ENCODE results near the gene CAMK1D.
"Not testable (repeated sequence)": the region's sequence is repeated elsewhere in the genome, so short reads cannot be mapped to it uniquely, and the experiment has no call there.

CAMK1D gene

DNA sequence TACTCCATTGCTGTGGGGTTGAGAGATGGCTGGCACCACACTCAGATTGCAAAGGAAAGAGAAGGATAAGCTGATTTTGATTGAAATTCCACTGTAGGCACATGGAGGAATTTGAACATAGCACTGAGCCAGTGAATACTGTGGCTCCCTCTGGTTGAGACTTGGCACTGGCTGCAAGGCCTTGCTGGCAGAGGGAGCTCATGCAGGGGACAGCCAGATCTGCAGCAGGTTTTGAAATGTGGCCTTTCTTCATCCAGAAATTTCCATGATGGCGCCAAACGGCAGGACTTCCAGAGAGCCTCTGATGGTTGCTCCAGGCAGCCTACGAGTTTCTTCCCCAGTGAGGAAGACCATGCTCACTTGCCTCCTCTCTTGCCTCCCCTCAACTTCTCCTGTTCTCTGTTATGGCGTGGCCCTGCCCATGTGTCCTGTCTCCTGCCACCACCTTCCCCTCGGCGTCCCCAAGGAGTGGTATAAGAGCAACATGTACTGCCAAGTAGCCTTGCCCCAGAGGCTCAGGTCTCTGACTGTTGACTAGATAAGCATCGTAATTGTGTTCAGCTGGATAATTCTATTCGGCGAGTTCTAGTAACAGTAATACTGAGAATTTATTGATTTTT, 386.6 kb downstream of the CAMK1D start:
- DNase-seq, result no peak

DNA sequence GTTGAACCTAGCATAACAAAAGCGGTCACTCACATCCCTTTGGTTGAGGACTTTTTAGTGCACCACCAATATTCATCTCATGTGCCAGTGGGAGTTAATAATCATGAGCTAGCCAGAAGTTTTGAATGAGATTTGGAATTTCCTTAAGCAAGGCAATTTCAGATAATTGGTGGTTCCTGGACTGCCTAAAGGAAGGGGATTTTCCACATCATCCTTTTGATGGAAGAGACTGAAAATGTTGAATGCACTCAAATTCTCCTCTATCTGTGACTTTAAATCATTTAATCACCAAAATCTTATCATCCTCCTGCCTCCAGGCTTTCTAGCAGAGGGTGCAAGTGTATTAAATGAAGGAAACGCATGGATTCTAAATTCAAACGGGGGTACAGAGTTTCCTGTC, 391.5 kb downstream of the CAMK1D start:
- DNase-seq, result no peak

DNA sequence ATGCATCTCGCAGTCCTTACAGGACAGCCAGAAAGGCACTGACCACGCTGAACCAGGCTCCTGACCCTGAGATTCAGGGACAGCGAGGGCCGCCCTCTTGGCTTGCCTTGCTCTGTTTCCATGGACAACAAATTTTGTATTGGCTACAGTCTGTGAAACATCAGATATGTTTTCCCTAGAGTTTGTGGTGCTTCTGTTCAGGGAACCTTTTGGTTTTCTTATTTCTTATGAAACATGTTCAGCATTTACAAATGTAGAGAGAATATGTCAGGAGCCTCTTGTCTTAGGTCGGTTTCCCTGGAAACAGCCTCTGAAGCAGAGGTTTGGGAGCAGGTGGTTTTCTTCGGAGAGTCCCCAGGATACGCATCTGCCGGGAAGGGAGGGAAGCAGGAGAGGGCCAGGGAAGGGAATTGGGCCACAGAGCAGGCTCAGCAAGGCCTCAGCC, 392.0 kb downstream of the CAMK1D start:
- DNase-seq, result no peak

DNA sequence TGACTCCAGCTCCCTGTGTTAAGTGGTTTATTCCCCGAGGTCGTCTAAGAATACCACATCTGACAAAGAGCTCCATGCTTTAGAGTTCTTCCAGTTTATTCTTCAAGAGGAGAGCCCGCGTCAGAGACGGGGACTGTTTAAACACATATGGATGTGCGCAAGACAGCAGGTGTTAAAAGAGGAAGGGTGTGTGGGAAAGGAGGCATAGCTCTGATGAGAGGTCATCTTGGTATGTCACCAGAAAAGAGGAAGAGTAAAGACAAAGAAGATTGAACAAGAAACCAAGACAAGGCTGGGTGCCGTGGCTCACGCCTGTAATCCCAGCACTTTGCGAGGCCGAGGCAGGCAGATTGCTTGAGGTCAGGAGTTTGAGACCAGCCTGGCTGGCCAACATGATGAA, 393.4 kb downstream of the CAMK1D start:
- no peak for DNase-seq

DNA sequence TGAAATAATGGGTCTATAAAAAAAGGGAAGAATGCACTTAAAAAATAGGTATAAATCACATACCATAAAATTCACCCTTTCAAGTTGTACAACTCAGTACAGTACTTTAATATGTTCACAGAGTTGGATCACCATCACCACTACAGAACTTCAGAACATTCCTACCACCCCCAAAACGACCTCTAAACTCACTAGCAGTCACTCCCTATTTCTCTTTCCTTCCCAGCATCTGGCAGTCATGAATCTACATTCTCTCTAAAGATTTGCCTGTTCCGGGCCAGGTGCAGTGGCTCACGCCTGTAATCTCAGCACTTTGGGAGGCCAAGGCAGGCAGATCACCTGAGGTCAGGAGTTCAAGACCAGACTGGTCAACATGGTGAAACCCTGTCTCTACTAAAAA, 394.1 kb downstream of the CAMK1D start:
- DNase-seq, result not testable (repeated sequence)

DNA sequence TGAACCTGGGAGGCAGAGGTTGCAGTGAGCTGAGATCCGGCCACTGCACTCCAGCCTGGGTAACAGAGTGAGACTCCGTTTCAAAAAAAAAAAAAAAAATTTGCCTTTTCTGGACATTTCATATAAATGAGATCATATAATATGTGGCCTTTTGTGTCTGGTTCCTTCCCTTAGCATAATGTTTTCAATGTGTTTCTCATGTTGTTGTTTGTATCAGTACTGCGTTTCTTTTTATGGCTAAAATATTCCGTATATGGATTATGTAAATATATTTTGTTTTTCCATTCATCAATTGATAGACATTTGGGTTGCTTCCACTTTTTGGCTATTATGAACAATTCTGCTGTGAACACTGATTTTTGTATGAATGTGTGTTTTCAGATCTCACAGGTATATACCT, 394.6 kb downstream of the CAMK1D start:
- DNase-seq, result no peak

DNA sequence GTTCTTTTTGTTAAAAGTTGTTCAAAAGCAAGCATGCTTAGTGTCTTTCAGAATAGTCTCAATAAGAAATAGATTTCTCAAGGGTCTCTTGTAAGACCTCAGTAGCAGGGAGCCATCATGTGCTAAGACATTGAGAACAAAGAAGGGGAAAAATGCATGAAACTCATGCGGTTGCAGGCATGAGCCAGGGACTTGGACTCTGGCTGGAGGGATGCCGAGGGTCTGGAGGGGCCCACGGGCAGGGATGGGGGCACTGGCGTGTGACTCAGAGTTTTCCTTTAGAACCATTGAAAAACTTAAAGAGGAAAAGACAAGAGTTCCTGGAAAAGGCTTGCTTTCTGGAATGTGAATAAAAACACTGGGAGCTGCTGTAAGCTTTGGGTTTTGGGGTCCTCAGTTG, 398.8 kb downstream of the CAMK1D start:
- DNase-seq, result no peak

DNA sequence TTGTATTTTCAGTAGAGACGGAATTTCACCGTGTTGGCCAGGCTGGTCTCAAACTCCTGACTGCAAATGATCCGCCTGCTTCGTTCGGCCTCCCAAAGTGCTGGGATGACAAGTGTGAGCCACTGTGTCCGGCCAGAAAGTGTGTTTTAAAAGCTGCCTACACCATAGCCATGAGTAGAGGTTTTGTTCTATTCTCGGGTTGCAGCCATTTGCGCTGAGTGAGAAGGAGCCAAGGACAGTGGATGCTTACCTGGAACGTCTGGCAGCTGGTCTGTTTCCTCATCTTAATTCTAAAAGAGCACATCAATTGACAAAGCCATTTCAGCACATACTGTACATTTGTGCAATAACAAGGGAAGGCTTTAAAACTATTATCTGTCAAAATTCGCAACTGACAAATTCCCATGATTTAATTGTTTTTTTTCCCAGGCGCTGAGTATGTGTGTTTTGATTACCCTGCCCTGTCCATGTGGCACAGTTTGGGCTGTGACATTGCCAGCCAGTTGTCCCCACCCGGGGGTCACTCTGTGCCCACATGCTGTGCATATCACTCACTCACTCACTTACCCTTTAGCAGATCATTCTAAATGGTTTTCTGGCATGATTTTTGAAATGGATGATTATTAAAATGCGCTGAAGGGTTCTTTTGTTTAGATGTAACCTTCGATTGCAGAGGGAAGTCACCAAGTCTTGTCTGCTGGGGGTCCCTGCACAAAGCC, 400.6 kb downstream of the CAMK1D start:
- DNase-seq, result no peak

DNA sequence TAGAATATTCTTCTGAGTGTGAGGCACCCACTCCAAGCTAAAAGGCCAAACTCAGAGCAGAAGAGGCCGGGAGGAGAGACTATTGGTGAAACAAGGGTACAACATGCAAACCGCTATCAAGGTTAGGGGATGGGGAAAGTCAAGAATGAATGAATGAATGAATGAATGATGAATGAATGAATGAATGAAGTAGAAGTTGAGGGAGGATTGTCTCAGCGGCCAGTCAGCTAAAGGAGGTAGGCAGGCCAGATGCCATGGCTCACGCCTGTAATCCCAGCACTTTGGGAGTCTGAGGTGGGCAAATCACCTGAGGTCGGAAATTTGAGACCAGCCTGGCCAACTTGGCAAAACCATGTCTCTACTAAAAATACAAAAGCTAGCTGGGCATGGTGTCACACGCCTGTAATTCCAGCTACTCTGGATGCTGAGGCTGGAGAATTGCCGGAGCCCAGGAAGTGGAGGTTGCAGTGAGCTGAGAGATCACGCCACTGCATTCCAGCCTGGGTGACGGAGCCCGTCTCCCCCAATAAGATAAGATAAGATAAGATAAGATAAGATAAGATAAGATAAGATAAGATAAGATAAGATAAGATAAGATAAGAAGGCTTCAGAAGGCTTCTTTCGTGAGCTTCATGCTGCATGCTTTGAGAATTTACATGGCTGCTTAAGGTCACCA, 401.3 kb downstream of the CAMK1D start:
- no peak for DNase-seq

DNA sequence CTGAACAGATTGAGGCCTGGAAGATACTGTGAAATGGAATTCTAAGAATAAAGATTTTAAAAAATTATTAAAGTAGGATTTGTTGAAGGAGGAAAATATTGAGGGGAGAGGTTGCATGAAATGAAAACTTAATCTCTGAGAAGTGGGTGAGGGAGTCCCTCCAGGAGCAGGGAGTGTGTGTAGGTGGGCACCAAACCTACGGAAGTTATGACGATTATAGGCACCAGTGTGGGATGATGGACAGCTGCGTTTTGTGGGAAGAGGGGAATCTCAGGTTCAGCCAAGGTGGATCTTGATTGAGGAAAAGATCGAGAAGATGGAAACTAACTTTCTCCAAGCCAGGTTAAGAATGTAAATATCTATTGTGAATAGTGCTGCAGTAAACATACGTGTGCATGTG, 405.7 kb downstream of the CAMK1D start:
- no peak for DNase-seq

DNA sequence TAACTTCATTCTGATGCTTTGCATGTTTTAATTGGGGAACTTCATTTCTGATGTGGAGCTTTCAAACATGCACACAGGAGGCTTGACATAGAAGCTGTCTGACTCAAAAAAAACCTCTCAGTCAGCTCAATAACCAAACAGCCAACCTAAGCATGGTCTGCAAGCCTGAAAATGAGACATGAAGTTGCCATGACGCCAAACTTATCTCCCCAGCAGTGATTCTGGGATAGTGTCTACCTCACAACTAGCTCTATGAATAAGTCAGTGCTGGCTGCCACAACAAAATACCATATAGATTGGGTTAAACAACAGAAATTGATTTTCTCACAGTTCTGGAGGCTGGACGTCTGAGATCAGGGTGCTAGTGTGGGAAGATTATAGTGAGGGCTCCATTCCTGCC, 408.0 kb downstream of the CAMK1D start:
- DNase-seq, result no peak

DNA sequence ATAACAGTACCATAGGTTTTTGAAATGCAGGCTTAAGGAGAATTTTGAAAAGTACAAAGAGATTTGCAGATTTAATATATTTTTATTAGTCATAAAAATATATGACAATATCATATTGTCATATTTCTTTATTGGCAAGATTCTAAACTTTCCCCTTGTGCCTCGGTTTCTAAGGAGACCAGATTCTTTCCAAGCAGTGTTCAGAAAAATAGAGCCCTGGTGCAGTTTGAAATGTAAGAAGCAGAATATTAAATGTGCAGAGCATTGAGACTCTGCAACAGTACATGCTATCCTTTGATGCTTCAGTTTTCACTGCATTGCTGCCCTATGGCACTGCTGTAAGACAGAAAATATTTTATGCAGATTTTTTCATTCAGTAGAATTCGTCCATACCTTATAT, 408.9 kb downstream of the CAMK1D start:
- no peak for DNase-seq

DNA sequence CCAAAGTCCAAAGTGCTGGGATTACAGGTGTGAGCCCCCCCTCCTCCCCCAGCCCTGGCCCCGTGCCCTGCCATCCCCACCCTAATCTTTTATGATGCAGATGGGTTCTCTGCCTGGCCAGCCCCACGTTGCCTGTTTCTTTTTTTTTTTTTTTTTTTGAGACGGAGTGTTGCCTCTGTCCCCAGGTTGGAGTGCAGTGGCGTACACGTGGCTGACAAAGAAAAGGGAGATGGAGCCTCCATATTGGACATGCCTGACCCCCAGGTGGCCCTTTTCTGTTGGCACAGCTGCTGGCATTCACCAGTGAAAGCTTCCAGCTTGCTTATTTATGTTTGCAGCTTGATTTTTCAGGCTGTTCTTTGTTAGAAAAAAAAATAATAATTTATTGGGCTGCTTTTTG, 416.9 kb downstream of the CAMK1D start:
- no peak for DNase-seq

DNA sequence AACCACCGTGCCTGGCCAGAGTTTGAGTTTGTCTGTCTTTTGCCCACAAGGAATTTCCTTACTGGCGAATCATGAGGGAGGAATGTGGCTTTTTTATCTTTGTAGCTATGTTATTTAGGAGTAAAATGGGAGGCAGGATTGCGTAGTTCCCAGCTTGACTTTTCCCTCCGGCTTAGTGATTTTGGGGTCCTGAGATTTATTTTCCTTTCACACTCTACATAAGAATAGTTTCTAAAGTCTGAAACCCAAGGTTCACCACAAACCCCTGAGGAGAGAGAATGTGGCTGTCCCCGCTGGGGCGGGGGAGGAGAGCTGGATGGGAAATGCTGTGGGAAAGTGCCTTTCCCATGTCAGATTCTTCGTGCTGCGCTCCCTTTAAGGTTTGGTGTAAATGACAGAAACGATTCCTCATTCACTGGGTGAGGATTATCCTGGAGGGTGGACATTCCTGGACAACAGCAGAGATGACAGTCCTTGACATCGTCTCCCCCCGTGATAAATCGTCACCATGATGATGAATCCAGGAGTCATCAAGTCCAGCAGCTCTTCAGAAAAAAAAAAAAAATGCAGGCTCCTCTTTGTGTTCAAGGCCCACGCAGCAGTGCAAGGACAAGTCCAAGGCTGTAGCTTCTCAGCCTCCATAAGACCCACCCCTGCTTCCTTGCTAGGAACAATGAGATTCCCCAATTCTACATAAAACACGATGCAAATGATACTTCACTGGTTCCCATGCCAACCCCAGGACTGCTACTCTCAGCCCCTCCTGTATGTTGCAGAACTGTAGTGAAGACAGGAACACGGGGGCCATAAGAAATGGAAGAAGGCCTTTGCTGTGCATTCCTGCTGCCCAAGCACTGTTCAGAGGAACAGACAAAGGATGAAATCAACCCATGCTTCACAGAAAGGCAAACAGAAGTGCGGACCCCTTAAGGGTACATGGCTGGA, 419.1 kb downstream of the CAMK1D start:
- no peak for DNase-seq

DNA sequence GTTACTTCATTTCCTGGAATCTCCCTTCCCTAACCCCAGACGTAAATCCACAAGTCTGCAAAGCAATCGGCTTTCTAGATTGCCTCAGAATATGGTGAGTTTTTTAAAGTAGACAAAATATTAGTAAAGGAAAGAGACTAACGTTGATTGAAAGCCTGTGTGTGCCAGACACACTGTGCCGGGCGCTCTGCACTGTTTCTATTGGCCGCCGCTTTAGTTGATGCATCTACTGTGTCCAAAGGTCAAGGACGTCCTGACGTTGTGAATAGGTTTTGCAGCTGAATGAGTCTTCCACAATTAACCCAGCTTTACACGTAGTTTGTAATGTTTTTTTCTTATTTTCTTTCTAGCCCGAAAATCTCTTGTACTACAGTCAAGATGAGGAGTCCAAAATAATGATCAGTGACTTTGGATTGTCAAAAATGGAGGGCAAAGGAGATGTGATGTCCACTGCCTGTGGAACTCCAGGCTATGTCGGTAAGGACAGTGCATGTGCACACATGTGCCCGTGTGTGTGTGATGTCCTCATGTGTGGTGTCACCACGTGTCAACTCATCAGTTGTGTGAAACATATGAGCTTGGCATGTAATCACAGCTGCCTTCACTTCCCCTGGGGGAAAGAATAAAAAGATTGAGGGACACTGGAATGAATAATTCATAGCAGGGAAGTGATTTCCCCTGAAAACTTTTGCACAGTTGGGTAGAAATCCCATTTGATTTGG, 420.1 kb downstream of the CAMK1D start:
- no peak for DNase-seq

DNA sequence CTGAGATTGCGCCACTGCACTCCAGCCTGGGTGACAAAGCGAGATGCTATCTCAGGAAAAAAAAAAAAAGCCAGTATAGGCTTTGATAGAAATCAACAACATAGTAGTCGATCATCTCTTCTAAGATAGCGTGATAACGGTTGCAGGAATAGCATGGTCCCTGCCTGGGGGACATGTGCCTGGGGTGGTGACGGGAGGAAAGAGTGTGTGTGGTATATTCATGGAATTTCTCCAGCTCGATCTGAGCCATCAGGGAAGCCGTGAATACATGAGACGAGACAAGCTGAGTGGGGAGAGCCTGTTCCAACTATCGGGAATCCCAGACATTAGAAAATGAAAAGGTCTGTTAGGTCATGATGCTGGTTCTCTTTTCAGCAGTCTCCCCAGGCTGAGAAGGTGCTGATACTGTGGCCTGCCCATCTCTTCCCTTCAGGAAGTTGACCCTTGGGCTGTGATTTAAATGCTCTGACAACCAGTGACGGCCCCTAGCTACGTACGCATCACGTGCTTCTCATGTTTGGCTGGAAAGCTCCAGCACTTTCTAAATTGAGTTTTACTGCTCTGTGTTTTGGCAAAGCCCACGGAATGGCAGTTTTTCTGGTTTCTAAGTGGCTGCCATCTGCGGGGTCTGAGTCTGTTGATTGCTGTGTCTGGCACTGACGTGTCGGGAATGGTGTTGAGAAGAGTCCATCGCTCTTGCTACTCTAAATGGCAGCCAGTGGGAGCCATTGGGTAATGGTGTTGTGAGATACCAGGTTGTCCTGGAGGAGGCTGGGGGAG, 422.8 kb downstream of the CAMK1D start:
- DNase-seq, result no peak

DNA sequence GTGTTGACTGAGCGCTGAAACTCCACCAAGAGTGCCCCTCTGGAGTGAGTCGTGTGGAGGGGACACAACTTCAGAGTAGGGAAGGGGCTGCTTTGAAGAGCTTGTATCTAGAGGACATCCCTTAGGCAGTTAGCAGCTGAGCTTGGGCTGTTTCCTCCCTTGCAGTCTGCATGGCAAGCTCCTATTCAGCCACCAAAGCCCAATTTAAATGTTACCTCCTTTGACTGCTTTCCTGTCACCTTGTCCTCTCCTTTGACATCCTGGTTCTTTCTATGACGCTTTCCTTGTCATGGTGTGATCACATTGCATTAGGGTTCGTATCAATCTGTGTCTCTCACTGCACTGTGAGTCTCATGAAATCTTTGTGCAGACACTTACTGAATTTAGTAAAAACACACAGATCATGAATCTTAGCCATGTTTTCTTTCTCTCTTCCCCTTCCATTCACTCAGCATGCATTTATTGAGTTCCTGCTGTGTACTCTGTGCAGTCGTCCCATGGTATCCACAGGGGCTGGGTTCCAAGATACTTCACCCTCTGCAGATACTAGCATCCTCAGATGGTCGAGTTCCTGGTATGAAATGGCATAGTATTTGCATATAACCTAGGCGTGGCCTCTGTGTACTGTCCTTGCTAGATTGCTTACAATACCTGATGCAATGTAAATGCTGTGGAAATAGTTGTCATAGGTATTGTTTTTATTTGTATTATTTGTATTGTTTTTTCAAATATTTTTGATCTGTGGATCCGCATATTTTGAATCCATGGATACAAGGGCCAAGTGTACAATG, 423.6 kb downstream of the CAMK1D start:
- DNase-seq, result no peak

DNA sequence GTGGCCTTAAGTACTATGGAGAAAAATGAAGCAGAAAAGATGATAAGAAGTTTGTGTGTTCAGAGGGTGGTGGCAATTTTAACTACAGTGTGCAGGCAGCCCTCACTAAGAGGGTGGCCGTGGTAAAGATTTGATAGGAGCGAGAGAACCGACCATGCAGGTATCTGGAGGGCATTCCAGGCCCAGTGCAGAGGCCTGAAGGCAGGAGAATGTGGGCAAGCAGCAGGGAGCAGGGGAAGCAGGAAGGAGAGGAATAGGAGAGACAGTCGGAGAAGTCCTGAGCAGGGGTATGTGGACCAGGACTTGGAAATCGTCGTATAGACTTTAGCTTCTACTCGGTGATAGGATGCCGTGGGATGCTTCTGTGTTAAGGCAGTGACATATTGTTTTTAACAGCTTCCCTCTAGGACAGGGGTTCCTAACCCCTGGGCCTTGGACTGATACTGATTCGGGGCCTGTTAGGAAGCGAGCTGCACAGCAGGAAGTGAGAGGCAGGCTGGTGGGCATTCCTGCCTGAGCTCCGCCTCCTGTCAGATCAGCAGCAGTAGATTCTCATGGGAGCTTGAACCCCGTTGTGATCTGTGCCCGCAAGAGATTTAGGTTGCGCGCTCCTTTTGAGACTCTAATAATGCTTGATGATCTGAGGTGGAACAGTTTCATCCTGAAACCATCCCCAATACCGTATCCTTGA, 425.0 kb downstream of the CAMK1D start:
- no peak for DNase-seq

DNA sequence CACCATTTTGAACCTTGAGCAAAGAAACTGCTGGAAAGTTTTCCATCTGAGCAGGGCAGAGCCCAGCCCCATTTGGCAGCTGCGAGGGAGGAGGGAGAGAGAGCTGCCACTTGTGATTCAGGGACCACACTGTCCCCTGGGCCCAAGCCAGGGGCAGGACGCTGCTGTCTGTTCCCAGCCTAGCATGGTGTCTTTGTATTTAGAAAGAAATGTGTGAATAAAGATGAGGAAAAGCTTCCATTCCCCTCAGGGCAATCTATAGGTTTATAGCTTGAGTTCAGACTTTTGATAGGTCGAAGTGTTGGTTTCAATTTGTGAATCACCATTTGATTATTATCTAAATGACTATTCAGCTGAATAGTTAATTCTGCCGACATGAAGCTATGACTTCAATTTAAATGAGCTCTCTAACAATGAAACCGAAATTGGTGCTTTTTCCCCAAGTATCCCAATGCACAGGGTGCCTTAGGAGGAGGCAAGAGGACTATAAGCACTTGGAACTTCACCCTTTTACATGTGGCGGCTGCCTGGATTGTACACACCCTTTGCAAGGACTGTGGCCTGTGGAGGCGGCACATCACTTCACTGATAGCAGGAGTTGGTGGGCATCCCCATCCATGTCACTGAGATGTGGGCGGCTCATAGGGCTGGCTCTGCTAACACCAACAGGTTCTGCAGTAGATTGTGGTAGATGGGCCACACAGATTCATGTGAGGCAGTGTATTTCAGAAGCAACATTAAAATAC, 428.7 kb downstream of the CAMK1D start:
- DNase-seq, result no peak
